Tibial nerve (tissue), 3 donors: ENCODE measurements around the gene CHN2.

Experiments used
- POLR2A ChIP-seq, 2 donors: fragments of 450-650 bp; IDR thresholded peaks; one replicate each; pipeline ENCODE4 v1.6.1; 2017; ENCODE audit warnings: antibody characterized with exemption in 2 of 2, mild to moderate bottlenecking in 2 of 2, moderate library complexity in 2 of 2
- TF ChIP-seq, protein P1 (sequence below), 5 experiments: fragments of 200-600 bp in 3 of 5; fragments of 450-650 bp in 2 of 5; sonication (generic) in 3 of 5; IDR thresholded peaks; one replicate each; pipeline ENCODE4 v1.5.1; 2016 to 2019; ENCODE audit warnings: antibody characterized with exemption in 5 of 5, mild to moderate bottlenecking in 3 of 5, moderate library complexity in 2 of 5

DNA sequence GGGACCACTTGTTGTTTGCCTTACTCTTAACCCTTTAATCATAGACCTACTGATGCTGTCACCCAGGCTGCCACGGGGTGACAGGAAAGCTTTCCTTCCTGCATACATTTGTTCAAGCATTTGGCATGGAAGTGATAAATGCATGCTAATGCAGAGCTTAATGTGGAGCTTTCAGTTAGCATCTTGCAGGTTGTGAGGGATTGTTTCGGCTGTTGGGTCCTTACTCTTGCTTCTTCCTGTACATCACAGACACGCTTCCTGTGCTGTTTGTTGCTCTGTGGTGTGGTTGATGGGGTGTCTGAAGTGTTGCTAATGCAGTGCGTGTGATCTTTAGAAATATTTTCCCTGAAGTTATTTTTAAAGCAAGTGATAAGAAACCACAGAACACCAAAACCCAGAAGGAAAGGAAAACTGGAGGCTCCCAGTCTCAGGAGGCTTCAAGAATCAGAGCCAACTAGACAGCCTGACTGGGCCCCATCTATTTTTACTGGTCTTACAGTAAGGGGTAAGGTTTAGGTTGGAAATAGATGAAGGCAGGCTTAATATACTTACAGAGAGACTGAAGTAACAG is 143.1 kb downstream of the CHN2 start:
- TF ChIP-seq, protein P1, sequence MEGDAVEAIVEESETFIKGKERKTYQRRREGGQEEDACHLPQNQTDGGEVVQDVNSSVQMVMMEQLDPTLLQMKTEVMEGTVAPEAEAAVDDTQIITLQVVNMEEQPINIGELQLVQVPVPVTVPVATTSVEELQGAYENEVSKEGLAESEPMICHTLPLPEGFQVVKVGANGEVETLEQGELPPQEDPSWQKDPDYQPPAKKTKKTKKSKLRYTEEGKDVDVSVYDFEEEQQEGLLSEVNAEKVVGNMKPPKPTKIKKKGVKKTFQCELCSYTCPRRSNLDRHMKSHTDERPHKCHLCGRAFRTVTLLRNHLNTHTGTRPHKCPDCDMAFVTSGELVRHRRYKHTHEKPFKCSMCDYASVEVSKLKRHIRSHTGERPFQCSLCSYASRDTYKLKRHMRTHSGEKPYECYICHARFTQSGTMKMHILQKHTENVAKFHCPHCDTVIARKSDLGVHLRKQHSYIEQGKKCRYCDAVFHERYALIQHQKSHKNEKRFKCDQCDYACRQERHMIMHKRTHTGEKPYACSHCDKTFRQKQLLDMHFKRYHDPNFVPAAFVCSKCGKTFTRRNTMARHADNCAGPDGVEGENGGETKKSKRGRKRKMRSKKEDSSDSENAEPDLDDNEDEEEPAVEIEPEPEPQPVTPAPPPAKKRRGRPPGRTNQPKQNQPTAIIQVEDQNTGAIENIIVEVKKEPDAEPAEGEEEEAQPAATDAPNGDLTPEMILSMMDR (IDR thresholded peaks at IDR 0.05), result no peak
- TF ChIP-seq POLR2A (IDR thresholded peaks at IDR 0.05), result no peak
